Middle frontal gyrus (tissue), 1 donor: ENCODE measurements around the gene ARMC5.
"Not testable (repeated sequence)": the region's sequence is repeated elsewhere in the genome, so short reads cannot be mapped to it uniquely, and the experiment has no call there.

Experiments used
- DNase-seq: peaks from one replicate; pipeline ENCODE4 v3.0.0-alpha.2; 2015; ENCODE audit warnings: low spot score; ENCODE audit errors: extremely low spot score

The ARMC5 gene

DNA sequence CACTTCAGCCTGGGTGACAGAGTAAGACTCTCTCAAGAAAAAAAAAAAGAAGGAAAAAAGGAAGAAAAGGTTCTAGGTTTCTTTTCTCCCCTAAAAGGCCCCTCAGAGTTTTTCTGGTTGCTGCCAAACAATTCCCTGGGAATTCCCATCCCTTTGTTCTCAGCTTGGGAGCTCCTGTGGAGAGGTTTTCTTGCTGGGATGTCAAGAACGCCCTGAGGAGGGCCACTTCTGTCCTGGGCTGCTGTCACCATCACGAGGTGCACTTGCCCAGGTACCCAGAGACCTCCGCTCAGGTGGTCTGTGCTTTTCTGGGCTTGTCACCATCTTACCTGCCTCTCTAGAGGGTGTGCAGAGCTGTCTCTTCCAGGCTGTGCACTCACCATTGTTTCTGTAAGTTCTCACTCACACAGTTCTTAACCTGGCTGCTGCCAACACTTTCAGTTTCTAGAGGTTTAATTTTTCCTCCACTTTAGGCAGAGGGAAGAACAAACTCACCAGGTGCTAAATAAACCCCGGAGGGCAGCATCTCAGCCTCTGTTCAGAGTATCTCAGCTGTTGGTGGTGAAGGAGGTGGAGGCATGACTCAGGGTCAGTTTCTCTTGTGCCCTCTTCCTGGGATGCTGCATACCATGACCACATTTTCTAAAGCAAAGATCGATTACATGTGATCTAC is 28.8 kb upstream of the ARMC5 start:
- DNase-seq, result no peak

DNA sequence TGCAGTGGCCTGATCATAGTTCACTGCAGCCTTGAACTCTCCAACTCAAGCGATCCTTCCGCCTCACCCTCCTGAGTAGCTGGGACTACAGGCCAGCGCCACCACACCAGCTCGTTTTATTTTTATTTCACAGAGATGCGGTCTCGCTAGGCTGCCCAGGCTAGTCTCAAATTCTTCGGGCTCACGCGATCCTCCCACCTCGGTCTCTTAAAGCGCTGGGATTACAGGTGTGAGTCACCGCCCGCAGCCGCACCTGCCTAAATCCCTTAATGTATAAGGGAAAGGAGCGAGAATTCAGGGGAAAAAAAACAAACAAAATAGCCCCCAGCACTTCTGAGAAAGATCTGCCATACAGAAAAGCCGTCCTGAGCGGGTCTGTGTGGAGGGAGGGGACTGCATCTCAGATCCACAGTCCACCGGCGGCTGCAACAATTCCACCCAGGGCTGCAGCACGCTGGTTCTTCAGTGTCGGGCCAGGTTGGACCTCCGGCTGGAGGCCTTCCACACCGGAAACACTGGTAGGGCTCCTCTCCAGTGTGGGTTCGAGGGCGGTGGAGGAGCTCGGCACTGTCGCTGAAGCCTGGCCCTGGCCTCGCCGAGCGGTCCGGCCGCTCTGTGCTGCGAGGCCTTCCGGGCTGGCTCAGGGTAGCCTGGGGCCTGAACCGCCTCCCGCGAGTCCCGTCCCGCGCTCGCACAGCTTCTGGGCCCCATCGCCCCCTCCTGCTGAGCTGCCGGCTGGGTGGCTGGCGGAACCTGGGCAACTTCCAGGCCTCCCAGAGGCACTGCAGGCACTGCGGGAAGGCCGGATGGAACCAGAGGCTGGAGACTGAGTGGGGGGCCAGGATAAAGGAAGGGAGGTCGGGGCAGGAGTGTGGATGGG is 23.7 kb upstream of the ARMC5 start:
- DNase-seq, result no peak

DNA sequence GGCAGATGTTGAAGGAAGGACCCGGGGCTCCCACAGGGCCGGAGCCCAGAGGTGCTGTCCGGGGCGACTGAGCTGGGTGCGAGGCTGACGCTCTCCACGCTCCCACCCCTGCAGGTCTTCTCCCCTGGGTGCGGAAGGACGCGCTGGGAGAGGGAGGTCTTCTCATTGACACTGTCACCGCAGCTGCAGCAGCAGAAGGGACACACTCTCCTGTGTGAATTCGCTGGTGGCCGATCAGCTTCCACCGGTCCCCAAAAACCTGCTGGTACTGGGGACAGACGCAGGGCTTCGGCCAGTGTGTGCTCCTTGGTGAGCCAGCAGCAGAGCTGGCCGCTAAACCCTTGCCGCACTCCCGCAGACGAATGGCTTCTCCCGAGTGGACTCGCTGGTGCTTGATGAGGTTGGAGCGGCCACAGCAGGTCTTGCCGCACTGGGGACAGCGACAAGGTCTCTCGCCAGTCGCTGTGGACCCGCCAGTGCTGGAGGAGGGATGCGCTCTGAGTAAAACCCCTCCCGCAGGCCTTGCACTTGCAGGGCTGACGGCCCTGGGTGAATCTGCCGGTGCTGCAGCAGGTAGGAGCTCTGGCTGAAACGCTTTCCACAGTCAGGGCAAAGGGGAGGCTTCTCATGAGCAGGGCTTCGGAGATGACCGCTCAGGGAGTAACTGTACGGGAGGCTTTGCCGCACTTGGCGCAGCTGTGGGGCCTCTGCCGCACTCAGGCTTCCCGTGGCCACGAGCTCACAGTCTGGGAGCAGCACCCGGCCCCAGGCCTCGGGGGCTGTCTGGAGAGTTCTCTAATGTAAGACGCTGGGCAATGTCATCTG is 22.9 kb upstream of the ARMC5 start:
- no peak for DNase-seq

DNA sequence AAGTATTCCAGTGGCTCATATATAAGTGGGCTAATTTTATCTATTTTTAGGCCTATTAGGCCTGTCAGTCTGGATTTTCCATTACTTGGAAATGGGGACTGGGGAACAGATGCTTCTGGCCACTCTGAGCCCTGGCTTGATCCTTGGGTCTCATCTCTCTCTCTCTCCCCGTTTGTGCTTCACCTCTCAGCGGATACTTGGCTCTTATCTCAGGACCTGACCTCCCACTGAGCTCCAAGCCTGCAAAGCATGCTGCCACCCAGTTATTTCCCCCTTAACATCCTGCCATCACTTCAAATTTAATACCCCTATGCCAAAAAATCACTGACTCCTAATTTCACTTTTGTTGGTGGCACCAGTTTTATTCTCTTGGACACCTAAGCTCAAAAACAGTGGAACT is 20.9 kb upstream of the ARMC5 start:
- DNase-seq, result no peak

DNA sequence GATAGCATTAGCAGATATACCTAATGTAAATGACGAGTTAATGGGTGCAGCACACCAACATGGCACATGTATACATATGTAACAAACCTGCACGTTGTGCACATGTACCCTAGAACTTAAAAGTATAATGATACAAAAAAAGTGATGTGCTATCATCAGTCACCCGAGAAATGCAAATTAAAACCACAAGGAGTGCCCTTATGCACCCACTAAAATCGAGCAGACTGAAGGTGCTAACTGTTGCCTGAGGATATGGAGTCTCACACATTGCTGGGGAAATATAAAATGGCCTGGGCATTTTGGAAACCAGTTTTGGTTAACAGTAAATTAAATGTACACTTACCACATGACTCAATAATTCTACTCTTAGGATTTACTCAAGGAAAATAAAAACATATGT is 20.3 kb upstream of the ARMC5 start:
- DNase-seq, result not testable (repeated sequence)

DNA sequence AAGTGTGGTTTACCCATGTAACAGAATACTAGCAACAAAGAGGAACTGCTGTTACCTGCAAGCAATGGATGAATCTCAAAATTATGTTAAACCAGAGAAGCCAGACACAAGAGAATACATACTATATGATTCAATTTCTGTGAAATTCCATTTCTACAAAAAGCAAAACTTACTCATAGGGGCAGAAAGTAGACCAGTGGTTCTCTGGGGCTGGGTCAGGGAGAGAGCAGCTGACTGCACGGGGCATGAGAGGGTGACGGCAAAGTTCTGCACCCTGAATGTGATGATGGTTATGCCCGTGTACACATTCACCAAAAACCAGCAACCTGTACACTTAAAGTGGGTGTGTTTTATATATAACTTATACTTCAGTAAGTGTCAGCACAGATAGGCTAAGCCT is 19.8 kb upstream of the ARMC5 start:
- no peak for DNase-seq

DNA sequence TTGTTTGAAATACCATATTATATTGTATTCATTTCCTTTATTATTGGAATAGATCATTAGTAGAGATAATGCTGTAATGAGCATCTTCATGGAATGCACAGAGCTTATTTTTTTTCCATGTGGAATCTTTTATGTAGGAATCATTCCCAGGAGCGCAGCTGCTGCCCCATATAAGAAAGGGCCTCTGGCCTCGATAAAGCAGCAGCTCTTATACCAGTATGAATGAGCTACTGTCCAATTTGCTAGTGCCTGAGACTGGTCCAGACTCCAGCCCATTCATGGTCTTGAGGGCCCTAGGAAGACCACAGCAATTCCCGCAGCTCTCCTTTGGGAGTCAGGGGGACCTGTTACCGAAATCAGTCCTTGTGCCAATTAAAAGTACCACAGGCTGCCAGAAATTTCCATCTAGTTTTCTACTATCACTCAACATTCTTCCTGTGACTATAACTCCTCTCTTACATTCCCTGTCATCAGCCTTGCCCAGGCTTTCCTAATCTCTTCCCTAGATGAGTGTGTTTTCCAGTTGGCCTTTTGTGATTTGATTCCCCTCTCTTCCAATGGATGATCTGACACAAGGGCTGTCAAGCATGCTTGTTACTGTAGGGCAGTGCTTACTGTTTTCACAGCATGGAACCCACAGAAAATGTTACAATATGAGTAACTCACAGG is 18.7 kb upstream of the ARMC5 start:
- no peak for DNase-seq

DNA sequence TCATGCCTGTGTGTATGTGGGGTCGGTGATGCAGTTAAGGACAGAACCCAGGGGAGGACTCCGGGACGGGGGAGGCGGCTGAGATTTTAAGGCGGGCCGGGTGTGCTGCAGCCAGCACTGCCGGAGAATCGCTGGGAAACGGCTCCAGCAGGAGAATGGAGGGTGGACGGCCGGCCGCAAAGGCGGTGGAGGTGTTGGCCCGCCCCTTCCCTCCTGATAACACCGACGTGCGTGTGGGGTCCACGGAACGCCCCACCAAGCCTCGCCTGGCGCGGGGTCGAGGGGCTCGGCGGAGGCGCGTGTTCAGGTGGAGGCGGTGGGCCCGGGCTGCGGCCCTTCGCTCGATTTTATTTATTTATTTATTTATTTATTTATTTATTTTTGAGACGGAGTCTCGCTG is 17.3 kb upstream of the ARMC5 start:
- no peak for DNase-seq

DNA sequence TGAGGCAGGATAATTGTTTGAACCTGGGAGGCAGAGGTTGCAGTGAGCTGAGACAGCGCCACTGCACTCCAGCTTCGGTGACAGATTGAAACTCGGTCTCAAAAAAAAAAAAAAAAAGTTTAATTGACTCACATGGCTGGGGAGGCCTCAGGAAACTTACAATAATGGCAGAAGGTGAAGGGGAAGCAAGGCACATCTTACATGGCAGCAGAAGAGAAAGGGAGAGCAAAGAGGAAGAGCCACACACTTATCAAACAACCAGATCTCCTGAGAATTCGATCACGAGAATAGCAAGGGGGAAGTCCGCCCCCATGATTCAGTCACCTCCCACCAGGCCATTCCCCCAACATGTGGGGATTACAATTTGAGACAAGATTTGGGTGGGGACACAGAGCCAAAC is 13.4 kb upstream of the ARMC5 start:
- DNase-seq, result not testable (repeated sequence)

DNA sequence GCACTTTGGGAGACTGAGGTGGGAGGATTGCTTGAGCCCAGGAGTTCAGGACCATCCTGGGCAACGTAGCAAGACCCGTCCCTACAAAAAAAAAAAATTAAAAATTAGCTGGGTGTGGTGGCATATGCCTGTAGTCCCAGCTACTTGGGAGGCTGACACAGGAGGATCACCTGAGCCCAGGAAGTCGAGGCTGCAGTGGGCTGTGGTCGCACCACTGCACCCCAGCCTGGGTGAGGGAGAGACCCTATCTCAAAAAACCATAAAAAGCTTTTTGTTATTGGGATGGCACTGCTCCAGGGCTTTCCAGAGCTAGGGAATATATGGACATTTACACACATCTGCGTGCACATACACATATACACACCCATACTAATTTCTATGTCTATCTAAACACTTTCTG is 8.1 kb upstream of the ARMC5 start:
- DNase-seq, result no peak

DNA sequence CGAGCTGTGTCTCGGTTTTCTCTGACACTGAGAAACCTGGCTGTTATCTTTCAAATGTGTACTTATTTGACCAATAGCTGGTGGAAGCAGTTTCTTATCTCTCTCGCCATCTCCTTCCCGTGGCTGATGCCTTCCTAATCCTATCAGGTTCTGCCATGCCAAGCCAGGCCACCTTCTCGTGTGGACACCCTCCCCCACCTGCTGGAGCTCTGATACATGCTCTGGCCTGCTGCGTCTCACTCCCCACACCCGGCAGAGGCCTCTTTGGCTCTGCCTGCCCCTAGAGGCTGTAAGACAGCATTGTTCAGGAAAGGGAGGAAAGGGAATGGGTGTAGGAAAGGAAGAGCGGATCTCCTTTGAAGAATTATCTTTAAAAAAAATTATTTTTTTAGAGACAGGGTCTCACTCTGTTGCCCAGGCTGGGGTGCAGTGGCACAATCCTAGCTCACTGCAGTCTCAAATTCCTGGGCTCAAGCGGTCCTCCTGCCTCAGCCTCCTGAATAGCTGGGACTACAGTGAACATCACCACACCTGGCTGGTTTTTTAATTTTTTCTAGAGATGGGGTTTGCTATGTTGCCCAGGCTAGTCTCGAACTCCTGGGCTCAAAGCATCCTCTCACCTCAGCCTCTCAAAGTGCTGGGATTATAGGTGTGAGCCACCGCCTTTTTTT is 7.5 kb upstream of the ARMC5 start:
- DNase-seq, result no peak

DNA sequence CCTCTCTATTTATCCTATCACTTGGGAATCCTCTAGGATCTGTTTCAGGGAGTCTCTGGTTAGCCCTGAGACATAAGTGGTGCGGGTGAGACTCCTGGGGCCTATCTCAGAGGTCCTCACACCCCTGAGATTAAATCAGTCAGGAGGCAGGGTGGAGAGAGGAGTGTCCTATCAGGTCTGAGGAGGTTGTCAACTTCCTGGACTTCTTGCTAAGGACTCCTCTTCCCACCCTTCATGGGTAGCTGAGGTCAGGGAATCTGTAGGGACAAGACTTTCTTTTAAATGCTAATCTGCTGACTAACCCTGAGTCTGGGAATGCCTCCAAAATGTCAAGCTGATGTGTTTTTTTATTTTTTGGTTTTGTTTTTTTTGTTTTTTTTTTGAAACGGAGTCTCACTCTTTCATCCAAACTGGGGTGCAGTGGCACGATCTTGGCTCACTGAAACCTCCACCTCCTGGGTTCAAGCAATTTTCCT is 6.6 kb upstream of the ARMC5 start:
- DNase-seq, result no peak

DNA sequence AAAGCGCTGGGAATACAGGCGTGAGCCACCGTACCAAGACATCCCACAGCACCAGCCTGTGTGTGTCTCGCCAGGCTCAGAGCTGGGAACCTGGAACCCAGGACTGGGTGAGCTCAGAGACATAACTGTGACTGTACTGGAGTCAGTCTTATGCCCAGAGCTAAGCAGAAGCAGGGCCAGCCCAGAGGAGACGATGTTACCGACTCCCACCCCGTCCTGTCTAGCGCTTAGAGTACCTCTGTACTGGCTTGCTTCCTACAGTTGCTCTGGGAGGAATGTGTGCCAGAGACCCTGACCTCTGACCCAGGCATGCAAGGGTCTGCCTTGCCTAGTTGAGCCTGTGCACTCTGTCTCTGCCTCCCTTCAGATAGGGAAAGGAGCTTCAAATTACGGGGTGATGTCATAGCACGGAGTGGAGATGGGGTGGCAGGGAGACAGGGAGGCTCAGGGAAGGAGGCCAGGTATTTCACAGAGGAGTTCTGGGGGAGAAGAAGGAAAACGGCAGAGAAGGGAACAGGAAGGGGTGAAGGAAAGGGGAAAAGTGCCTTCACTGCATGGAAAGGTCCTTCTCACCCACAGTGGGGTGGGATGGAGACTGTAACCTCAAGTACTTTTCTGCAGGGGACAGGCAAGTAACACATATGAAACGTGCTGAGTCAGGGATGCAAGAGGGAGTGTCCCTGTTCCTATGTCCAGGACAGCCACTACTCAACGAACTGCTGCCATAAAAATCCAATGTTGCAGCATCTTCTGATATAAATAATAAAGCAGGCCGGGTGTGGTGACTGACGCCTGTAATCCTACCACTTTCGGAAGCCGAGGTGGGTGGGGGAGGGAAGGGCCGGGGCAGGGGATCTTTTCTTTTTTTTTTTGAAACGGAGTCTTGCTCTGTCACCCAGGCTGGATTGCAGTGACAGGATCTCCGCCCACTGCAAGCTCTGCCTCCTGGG is 5.8 kb upstream of the ARMC5 start:
- DNase-seq, result no peak

DNA sequence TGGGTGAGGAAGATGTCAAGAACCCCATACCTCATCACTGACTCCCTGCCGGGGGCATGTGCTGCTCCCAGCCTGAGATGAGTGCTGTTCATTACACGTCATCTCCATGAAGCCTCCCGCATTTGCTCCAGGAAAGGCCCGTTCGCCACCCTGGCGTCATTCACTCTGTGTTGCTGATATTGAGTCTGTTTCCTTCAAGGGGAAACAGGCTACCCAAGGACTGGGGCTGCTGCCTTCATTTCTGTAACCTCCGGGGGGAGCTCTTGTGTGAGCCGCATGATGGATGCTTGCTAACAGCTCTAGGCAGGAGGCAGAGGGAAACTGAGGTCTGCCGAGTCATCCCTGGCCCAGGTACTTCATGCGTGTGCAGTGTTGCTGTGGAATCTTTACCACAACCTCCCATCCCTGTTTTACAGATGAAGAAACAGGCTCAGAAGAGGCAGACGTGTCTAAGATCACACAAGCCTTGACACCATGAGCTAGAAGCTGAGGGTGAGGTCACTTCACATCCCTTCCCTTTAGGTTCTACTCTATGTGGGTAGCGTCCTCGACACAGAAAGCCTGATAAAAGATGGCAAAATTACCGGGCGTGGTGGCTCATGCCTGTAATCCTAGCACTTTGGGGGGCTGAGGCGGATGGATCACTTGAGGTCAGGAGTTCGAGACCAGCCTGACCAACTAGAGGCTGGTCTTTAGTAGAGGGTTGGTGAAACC is 3.5 kb upstream of the ARMC5 start:
- DNase-seq, result no peak

DNA sequence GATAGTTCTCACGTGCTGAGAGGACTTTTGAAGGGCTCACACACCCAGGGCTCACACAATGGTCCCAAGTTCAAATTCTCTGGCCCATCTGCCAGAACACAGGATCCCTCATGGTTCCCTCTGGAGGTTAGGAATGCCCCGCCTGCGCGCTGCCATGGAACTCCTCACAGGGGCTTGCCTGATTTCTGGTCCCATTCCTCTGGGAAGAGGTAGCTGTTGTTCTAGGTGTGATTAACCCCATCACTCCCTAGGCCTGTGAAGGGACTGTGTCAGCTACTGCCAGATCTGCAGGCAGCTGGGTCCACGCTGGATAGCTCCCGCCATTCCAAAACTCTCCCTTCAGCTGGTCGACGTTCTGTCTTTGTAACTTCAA is 2.3 kb upstream of the ARMC5 start:
- no peak for DNase-seq

DNA sequence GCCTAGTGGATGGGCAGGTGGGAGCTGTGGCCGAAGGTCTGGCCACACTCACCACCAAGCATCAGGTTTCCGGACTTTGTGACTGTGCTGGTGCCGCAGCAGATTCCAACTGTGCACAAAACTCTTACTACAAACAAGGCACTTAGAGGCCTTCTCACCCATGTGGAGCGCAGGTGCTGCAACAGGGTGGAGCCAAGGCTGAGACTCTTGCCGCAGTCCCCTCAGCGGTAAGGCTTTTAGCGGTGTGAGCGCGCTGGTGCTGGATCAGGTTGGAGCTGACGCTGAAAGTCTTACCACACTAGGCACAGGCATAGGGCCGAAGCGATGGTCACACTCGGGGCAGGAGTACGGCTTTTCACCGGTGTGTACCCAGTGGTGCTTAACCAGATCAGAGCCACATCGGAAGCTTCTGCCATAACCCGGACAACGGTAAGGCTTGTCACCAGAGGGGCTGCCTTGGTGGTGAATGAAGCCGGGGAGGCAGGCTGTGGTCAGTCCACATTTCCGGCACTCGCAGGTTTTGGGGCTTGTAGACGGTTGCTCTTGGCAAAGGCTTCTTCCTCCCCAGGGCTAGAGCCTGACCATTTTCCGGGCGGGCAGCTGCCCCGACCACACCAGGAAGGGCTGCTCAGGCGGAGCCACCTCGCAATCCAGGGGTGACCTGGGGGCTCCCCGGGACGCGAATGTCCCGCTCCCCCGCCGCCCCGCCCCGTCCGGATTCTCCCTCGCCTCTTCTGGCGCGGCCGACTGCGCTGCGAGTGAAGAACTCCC is 1.0 kb upstream of the ARMC5 start:
- DNase-seq, result no peak

DNA sequence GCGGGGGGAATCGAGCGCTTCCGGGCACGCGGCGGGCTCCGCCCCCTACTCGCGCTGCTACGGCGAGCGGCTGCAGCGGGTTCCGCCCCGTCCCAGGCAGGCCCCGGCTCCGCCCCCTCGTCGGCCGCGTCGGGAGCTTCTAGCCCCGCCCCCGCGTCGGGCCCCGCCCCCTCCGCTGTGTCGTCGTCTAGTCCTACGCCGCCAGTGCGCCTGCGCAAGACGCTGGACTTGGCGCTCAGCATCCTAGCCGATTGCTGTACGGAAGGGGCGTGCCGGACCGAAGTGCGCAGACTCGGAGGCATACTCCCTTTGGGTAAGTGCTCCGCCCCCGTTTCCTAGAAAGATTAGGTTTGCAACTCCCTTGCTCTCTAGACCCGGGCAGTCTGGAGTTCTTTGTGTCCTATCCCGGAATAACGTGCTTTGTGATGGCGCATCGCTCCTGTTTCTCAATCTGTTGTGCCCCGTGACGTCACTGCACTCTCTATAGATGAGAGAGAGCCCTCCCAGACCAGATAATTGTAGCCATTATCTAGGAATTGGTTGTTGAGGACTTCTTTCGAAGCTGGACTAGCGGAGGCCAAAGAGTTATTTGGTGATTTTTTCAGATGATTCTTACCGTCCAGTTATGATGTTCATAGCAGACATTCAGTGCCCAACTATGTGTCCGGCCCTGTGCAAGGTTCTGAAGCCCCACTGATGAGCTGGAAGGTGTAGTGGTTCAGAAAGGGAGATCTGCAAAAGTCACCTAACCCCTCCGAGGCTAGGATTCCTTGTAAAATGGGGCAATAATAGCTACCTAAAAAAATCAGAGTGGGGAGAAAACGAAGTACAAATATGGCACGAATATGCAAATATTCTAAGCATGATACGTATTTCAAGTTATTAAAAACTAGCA is 633 bp downstream of the ARMC5 start:
- DNase-seq, result peak; percentile 99
